ENCODE measurements around the gene VSX1.

GRCh38 chr20:25120457-25120856 lies 38.5 kb upstream of the VSX1 start:
- no peak for TF ChIP-seq CTCF (IDR thresholded peaks at IDR 0.05)
- no peak for TF ChIP-seq REST (IDR thresholded peaks at IDR 0.05; ENCODE audit: low read depth, low read length)
- no peak for TF ChIP-seq YY1 (IDR thresholded peaks at IDR 0.05; ENCODE audit: low read depth)
- TF ChIP-seq RAD21 (IDR thresholded peaks at IDR 0.05; ENCODE audit: low read length): no peak
- TF ChIP-seq EZH2phosphoT487 (IDR thresholded peaks at IDR 0.05; ENCODE audit: borderline replicate concordance, low read depth): no peak
- TF ChIP-seq USF2 (IDR thresholded peaks at IDR 0.05; ENCODE audit: borderline replicate concordance, low read depth, low read length): no peak
- no peak for TF ChIP-seq EP300 (IDR thresholded peaks at IDR 0.05; ENCODE audit: borderline replicate concordance in 1 of 2, low read depth in 1 of 2, low read length in 1 of 2)

Measured in SK-N-SH (cell line).